A549 (cell line): ENCODE data around the gene PIGL. TPM values are rescaled to one million over a fixed set of nuclear protein-coding genes. Genes with fewer than 3 reads are reported as not detected.

Source experiments
- ATAC-seq, 2 experiments: fragments of 200-7000 bp in 1 of 2; fragments of >200 bp in 1 of 2; cut with Nextera tagmentation in 1 of 2; cut with Tn5 transposase in 1 of 2; 3 replicates each; pipeline versions ENCODE4 v1.8.0 to v1.9.1; 2018 to 2020; ENCODE audit warnings: mild to moderate bottlenecking in 1 of 2, moderate library complexity in 1 of 2
- CTCF ChIA-PET: fragments of 300-600 bp; sonication (Branson Sonifier 250); formaldehyde crosslinking; extraction: SDS; loops from one replicate; lab custom pipeline; 2021; ENCODE audit warnings: antibody characterized with exemption, inconsistent platforms; lab: Yijun Ruan, JAX
- POLR2A ChIA-PET: fragments of 350-600 bp; formaldehyde crosslinking; extraction: SDS; loops from one replicate; lab custom pipeline; 2021; ENCODE audit warnings: antibody characterized with exemption, inconsistent platforms; lab: Yijun Ruan, JAX
- DNase-seq, 2 experiments: peaks; one replicate each; pipeline versions ENCODE4 v3.0.0 to v3.0.0-alpha.2; 2011 to 2016; ENCODE audit warnings: low read depth in 1 of 2, low spot score in 1 of 2
- FAIRE-seq: peaks from 2 replicates; lab custom pipeline; 2011; peaks lifted over from hg19 to GRCh38; lab: Jason Lieb, UNC
- H3K27ac ChIP-seq, 2 experiments: fragments of >200 bp; sonication (Bioruptor Twin); formaldehyde crosslinking; 3 replicates each; pipeline ENCODE4 v1.5.1; 2016 to 2017
- H3K4me1 ChIP-seq: fragments of >200 bp; sonication (Bioruptor Twin); formaldehyde crosslinking; 3 replicates; pipeline ENCODE4 v1.6.1; 2016
- H3K4me2 ChIP-seq: fragments of >200 bp; sonication (Bioruptor Twin); formaldehyde crosslinking; 3 replicates; pipeline ENCODE4 v1.6.1; 2016
- H3K4me3 ChIP-seq: fragments of >200 bp; sonication (Bioruptor Twin); formaldehyde crosslinking; 3 replicates; pipeline ENCODE4 v1.5.1; 2016
- H3K9me3 ChIP-seq: fragments of >200 bp; sonication (Bioruptor Twin); formaldehyde crosslinking; 3 replicates; pipeline ENCODE4 v1.6.1; 2016
- BCL3 ChIP-seq: fragments of >200 bp; sonication (Bioruptor Twin); formaldehyde crosslinking; IDR thresholded peaks from 3 replicates; pipeline ENCODE4 v1.6.1; 2016
- CEBPB ChIP-seq, 2 experiments: fragments of >200 bp in 1 of 2; sonication (Bioruptor Twin) in 1 of 2; formaldehyde crosslinking in 1 of 2; IDR thresholded peaks; 2 replicates each; pipeline ENCODE4 v1.6.1; 2012 to 2016
- EHF ChIP-seq: fragments of 250-450 bp; sonication (Bioruptor Pico); IDR thresholded peaks from 2 replicates; pipeline ENCODE4 v1.5.0; 2020; ENCODE audit warnings: mild to moderate bottlenecking
- EHMT2 ChIP-seq: fragments of 200-600 bp; sonication (generic); IDR thresholded peaks from 2 replicates; pipeline ENCODE4 v1.6.1; 2016; ENCODE audit warnings: antibody characterized with exemption, low read depth, mild to moderate bottlenecking, moderate library complexity
- ELK1 ChIP-seq: fragments of 150-350 bp; IDR thresholded peaks from 2 replicates; pipeline ENCODE4 v1.6.1; 2014; ENCODE audit warnings: low read depth, mild to moderate bottlenecking, low read length
- ESRRA ChIP-seq: fragments of 150-350 bp; IDR thresholded peaks from 2 replicates; pipeline ENCODE4 v1.6.1; 2014; ENCODE audit warnings: mild to moderate bottlenecking, low read length, borderline replicate concordance
- FOSB ChIP-seq: fragments of 250-450 bp; sonication (Bioruptor Pico); IDR thresholded peaks from 2 replicates; pipeline ENCODE4 v1.5.0; 2020; ENCODE audit warnings: mild to moderate bottlenecking, moderate library complexity
- FOSL2 ChIP-seq, 2 experiments: fragments of 450-650 bp in 1 of 2; fragments of >200 bp in 1 of 2; sonication (Bioruptor Twin) in 1 of 2; formaldehyde crosslinking; IDR thresholded peaks; 2 replicates each; pipeline versions ENCODE4 v1.5.0 to v1.6.1; 2016 to 2020; ENCODE audit warnings: mild to moderate bottlenecking in 1 of 2, moderate library complexity in 1 of 2
- GATA3 ChIP-seq: IDR thresholded peaks from 2 replicates; pipeline ENCODE4 v1.6.1; 2012; ENCODE audit warnings: borderline replicate concordance
- HES2 ChIP-seq: fragments of >200 bp; sonication (Bioruptor Twin); formaldehyde crosslinking; IDR thresholded peaks from 2 replicates; pipeline ENCODE4 v1.6.1; 2016
- KDM5A ChIP-seq: fragments of 200-600 bp; sonication (generic); IDR thresholded peaks from 2 replicates; pipeline ENCODE4 v1.6.1; 2016; ENCODE audit warnings: antibody characterized with exemption, mild to moderate bottlenecking
- MAFK ChIP-seq: fragments of 450-650 bp; IDR thresholded peaks from 2 replicates; pipeline ENCODE4 v1.6.1; 2014; ENCODE audit not compliant: partially characterized antibody
- MYC ChIP-seq: IDR thresholded peaks from 2 replicates; pipeline ENCODE4 v1.6.1; 2012; ENCODE audit warnings: mild to moderate bottlenecking, inconsistent platforms, low read length, improper control_type of control experiment, borderline replicate concordance
- NR3C1 ChIP-seq: fragments of >200 bp; sonication (Bioruptor Twin); formaldehyde crosslinking; IDR thresholded peaks from 3 replicates; pipeline ENCODE4 v1.6.1; 2017
- RAD21 ChIP-seq, 2 experiments: fragments of >200 bp in 1 of 2; sonication (Bioruptor Twin) in 1 of 2; formaldehyde crosslinking in 1 of 2; IDR thresholded peaks in 1 of 2; conservative IDR thresholded peaks in 1 of 2; 2 replicates in 1 of 2; 3 replicates in 1 of 2; pipeline ENCODE4 v1.6.1; 2012 to 2018; ENCODE audit warnings: inconsistent platforms in 1 of 2
- RCOR1 ChIP-seq: fragments of 150-350 bp; IDR thresholded peaks from 2 replicates; pipeline ENCODE4 v1.6.1; 2014; ENCODE audit warnings: antibody characterized with exemption, low read length, low read depth
- RFX5 ChIP-seq: fragments of 450-650 bp; IDR thresholded peaks from 2 replicates; pipeline ENCODE4 v1.7.1; 2014; ENCODE audit warnings: antibody characterized with exemption, mild to moderate bottlenecking, moderate library complexity
- TP53 ChIP-seq: fragments of 250-450 bp; sonication (Bioruptor Pico); IDR thresholded peaks from 2 replicates; pipeline ENCODE4 v1.5.0; 2021; ENCODE audit warnings: mild to moderate bottlenecking, moderate library complexity
- ZNF302 ChIP-seq: fragments of 250-450 bp; sonication (Bioruptor Pico); IDR thresholded peaks from 2 replicates; pipeline ENCODE4 v1.9.0; 2021; ENCODE audit warnings: inconsistent platforms, mild to moderate bottlenecking, moderate library complexity
- WGBS: methylation state at CpG from one replicate; pipeline ENCODE4 v1.1.6; 2017; ENCODE audit errors: missing lambda C conversion rate; 5-methylcytosine and 5-hydroxymethylcytosine counted together
- polyA plus RNA-seq, 4 experiments: library from polyadenylated mRNA; depleted of rRNA in 3 of 4; stranded (reverse); fragments of >200 nt; fragmentation: RNase III in 1 of 4; extraction: RNeasy Plus Mini Kit Qiagen cat#74134 plus additional on column Dnase treatment in 1 of 4; gene quantifications; 2 replicates in 3 of 4; 3 replicates in 1 of 4; pipeline ENCODE4 v1.2.3, GENCODE V29; 2011 to 2017
- TF ChIP-seq, protein P1 (sequence below): fragments of 250-450 bp; sonication (Bioruptor Pico); IDR thresholded peaks from 2 replicates; pipeline ENCODE4 v1.5.0; 2021; ENCODE audit warnings: mild to moderate bottlenecking, moderate library complexity, borderline replicate concordance
- TF ChIP-seq, protein P2 (sequence below): fragments of 450-650 bp; IDR thresholded peaks from 2 replicates; pipeline ENCODE4 v1.6.1; 2014; ENCODE audit warnings: antibody characterized with exemption

Gene PIGL
- polyA plus RNA-seq, 2 of the 4 experiments (the other 2 are of a cell fraction): 27.5 to 35.1 TPM

- DNase-seq: no peak
- TF ChIP-seq RAD21 (conservative IDR thresholded peaks at IDR 0.05 in 1 of 2, IDR thresholded peaks at IDR 0.05 in 1 of 2) (no peak), EHMT2 (no peak), TP53 (CRISPR knock-in tag) (no peak), ZNF302 (CRISPR knock-in tag) (no peak), FOSB (CRISPR knock-in tag) (no peak), CEBPB (IDR thresholded peaks at IDR 0.05) (no peak), EHF (CRISPR knock-in tag) (no peak), KDM5A (no peak), RCOR1 (no peak), HES2 (no peak), ELK1 (no peak), NR3C1 (no peak), FOSL2 (IDR thresholded peaks at IDR 0.05) (no peak), FOSL2 (CRISPR knock-in tag; IDR thresholded peaks at IDR 0.05) (no peak), BCL3 (no peak), MAFK (no peak)
- CTCF ChIA-PET: interaction anchor here (0.6 to 6.0 kb wide), 10 partner anchors 11 to 263 kb away, joined by 3 to 58 read pairs (median 8); partner anchors contain the start of gene CENPV
- POLR2A ChIA-PET: interaction anchor here (0.6 kb wide), 1 partner anchor 61 kb away, joined by 3 read pairs; no protein-coding TSS in a partner anchor
- WGBS: 91% methylated on average over 3 of the region's 3 CpGs
- FAIRE-seq: no peak
- H3K4me3 ChIP-seq: no peak overlapping the region
- H3K4me1 ChIP-seq: peaks cover 28% of the 10 kb centered on the region
- ATAC-seq: no peak
- H3K27ac ChIP-seq: no peak overlapping the region
- H3K9me3 ChIP-seq: no peaks in the 10 kb centered on the region
- no peak overlapping the region for H3K4me2 ChIP-seq
Measured at GRCh38 chr17:16327018-16327417, 110.0 kb downstream of the PIGL start.

DNA sequence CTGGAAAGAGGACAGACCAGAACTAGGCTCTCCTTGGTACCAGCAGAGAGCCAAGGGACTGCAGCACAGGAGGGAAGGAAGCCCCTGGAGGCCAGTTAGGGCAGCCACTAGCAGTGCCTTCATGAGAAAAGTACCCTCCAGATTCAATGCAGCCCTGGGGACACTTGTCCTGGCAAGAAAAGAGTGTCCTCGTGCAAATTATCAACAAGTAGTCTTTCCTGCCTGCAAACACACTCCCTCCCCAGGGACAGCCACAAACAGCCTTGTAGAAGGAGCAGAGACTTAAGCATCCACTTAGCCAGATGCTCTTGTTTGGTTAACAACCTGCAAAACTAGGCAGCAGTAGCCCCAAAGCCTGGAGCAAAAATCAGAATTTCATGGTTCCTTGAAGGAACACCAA is 112.0 kb downstream of the PIGL start:
- peak overlapping the region; percentile 79 for H3K4me2 ChIP-seq
- peak overlapping the region; percentile 62 to 79 for H3K27ac ChIP-seq
- peaks cover 38% of the 10 kb centered on the region for H3K4me1 ChIP-seq
- POLR2A ChIA-PET: no interaction called here
- DNase-seq (peak in 1 of 2 experiments; percentile 63), FAIRE-seq (no peak), ATAC-seq (peak; percentile 86 to 90)
- TF ChIP-seq, protein P1, sequence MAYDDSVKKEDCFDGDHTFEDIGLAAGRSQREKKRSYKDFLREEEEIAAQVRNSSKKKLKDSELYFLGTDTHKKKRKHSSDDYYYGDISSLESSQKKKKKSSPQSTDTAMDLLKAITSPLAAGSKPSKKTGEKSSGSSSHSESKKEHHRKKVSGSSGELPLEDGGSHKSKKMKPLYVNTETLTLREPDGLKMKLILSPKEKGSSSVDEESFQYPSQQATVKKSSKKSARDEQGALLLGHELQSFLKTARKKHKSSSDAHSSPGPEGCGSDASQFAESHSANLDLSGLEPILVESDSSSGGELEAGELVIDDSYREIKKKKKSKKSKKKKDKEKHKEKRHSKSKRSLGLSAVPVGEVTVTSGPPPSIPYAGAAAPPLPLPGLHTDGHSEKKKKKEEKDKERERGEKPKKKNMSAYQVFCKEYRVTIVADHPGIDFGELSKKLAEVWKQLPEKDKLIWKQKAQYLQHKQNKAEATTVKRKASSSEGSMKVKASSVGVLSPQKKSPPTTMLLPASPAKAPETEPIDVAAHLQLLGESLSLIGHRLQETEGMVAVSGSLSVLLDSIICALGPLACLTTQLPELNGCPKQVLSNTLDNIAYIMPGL (CRISPR knock-in tag): no peak
- TF ChIP-seq ESRRA (no peak), MYC (no peak), MAFK (no peak), TP53 (CRISPR knock-in tag) (no peak), RFX5 (no peak), GATA3 (no peak)
- TF ChIP-seq, protein P2, sequence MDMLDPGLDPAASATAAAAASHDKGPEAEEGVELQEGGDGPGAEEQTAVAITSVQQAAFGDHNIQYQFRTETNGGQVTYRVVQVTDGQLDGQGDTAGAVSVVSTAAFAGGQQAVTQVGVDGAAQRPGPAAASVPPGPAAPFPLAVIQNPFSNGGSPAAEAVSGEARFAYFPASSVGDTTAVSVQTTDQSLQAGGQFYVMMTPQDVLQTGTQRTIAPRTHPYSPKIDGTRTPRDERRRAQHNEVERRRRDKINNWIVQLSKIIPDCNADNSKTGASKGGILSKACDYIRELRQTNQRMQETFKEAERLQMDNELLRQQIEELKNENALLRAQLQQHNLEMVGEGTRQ: no peak
- no peak overlapping the region for H3K4me3 ChIP-seq
- WGBS: 0% methylated on average over 1 of the region's 1 CpG
- CTCF ChIA-PET: interaction anchor here (2.9 to 6.0 kb wide), 2 partner anchors 21 to 24 kb away, joined by 11 to 58 read pairs; no protein-coding TSS in a partner anchor
- no peaks in the 10 kb centered on the region for H3K9me3 ChIP-seq
